Common myeloid progenitor, CD34-positive (primary cell): ENCODE results near the gene NTM.
"Not testable (repeated sequence)": the region's sequence is repeated elsewhere in the genome, so short reads cannot be mapped to it uniquely, and the experiment has no call there.

Experiments used
- CTCF ChIA-PET: fragments of 350-600 bp; sonication (Branson Sonifier 250); formaldehyde crosslinking; loops from one replicate; lab custom pipeline; 2021; ENCODE audit warnings: antibody characterized with exemption; lab: Charles Lee
- POLR2A ChIA-PET: fragments of 350-600 bp; sonication (Branson Sonifier 250); formaldehyde crosslinking; loops from one replicate; lab custom pipeline; 2021; ENCODE audit warnings: antibody characterized with exemption; lab: Charles Lee
- DNase-seq, 3 donors: peaks; one replicate each; pipeline versions ENCODE4 v3.0.0 to v3.0.0-alpha.2; 2013
- H3K27ac ChIP-seq, 2 experiments: 1 replicate in 1 of 2; 2 replicates in 1 of 2; pipeline ENCODE4 v1.7.0; 2013; ENCODE audit warnings: inconsistent platforms in 2 of 2, low read length in 2 of 2, mild to moderate bottlenecking in 2 of 2, low read depth in 1 of 2, moderate library complexity in 1 of 2; ENCODE audit not compliant: severe bottlenecking in 2 of 2, insufficient read depth in 1 of 2, poor library complexity in 1 of 2
- H3K27me3 ChIP-seq, 5 experiments: replicated peaks in 2 of 5; 1 replicate in 3 of 5; 2 replicates in 2 of 5; pipeline versions ENCODE4 v1.6.1 to v1.7.0; 2013; ENCODE audit warnings: low read length in 4 of 5, mild to moderate bottlenecking in 2 of 5, moderate library complexity in 2 of 5, inconsistent platforms in 1 of 5; ENCODE audit not compliant: insufficient read depth in 5 of 5, control insufficient read depth in 4 of 5
- H3K36me3 ChIP-seq, 4 experiments: 1 replicate in 2 of 4; 2 replicates in 2 of 4; pipeline versions ENCODE4 v1.6.1 to v1.7.0; 2013; ENCODE audit warnings: low read length in 3 of 4, control low read depth in 1 of 4, mild to moderate bottlenecking in 1 of 4; ENCODE audit not compliant: control insufficient read depth in 4 of 4, insufficient read depth in 4 of 4
- H3K4me1 ChIP-seq, 4 experiments: 1 replicate in 3 of 4; 2 replicates in 1 of 4; pipeline versions ENCODE4 v1.6.1 to v1.7.1; 2013; ENCODE audit warnings: low read length in 3 of 4, mild to moderate bottlenecking in 3 of 4, control low read depth in 1 of 4, inconsistent platforms in 1 of 4, moderate library complexity in 1 of 4; ENCODE audit not compliant: control insufficient read depth in 4 of 4, insufficient read depth in 4 of 4; ENCODE audit errors: control extremely low read depth in 1 of 4
- H3K4me3 ChIP-seq, 7 experiments: 1 replicate in 4 of 7; 2 replicates in 3 of 7; pipeline versions ENCODE4 v1.5.1 to v1.7.0; 2013; ENCODE audit warnings: mild to moderate bottlenecking in 7 of 7, low read length in 6 of 7, moderate library complexity in 6 of 7, inconsistent platforms in 2 of 7, low read depth in 2 of 7, control low read depth in 1 of 7; ENCODE audit not compliant: insufficient read depth in 4 of 7, control insufficient read depth in 1 of 7; ENCODE audit errors: extremely low read depth in 1 of 7
- H3K9me3 ChIP-seq, 5 experiments: 1 replicate in 4 of 5; 2 replicates in 1 of 5; pipeline versions ENCODE4 v1.6.1 to v1.7.1; 2013; ENCODE audit warnings: low read length in 4 of 5, mild to moderate bottlenecking in 2 of 5, inconsistent platforms in 1 of 5, low read depth in 1 of 5, moderate library complexity in 1 of 5; ENCODE audit not compliant: control insufficient read depth in 4 of 5, insufficient read depth in 2 of 5; ENCODE audit errors: control extremely low read depth in 1 of 5
- WGBS: methylation state at CpG from one replicate; pipeline ENCODE4 v1.1.5; 2013; ENCODE audit not compliant: insufficient coverage; 5-methylcytosine and 5-hydroxymethylcytosine counted together

NTM gene

GRCh38 chr11:131334601-131335000, 35.8 kb upstream of the NTM start:
- H3K4me1 ChIP-seq = no peaks in the 10 kb centered on the region
- CTCF ChIA-PET = no interaction called here

GRCh38 chr11:131341900-131342299, 28.5 kb upstream of the NTM start:
- H3K27ac ChIP-seq, H3K4me1 ChIP-seq, H3K4me3 ChIP-seq, H3K36me3 ChIP-seq, H3K27me3 ChIP-seq, CTCF ChIA-PET, DNase-seq, POLR2A ChIA-PET, H3K9me3 ChIP-seq: not testable (repeated sequence)
- WGBS = 89% methylated on average over 2 of the region's 5 CpGs

More at GRCh38 chr11:131334601-131335000, 35.8 kb upstream of the NTM start:
- POLR2A ChIA-PET = no interaction called here
- Histone ChIP-seq H3K36me3 (no peaks in the 10 kb centered on the region), H3K4me3 (no peak overlapping the region), H3K27ac (no peak overlapping the region), H3K27me3 (no peaks in the 10 kb centered on the region), H3K9me3 (no peaks in the 10 kb centered on the region)
- DNase-seq = no peak

- H3K4me1 ChIP-seq, H3K27me3 ChIP-seq, DNase-seq, POLR2A ChIA-PET, H3K36me3 ChIP-seq, CTCF ChIA-PET, H3K9me3 ChIP-seq, H3K27ac ChIP-seq, H3K4me3 ChIP-seq: not testable (repeated sequence)
- WGBS = 100% methylated on average over 2 of the region's 6 CpGs
These were observed 28.0 kb upstream of the NTM start for GRCh38 chr11:131342442-131342841.

GRCh38 chr11:131345406-131345805, 25.0 kb upstream of the NTM start:
- Histone ChIP-seq H3K27me3 (no peaks in the 10 kb centered on the region), H3K9me3 (no peaks in the 10 kb centered on the region), H3K27ac (no peak overlapping the region), H3K36me3 (no peaks in the 10 kb centered on the region), H3K4me3 (no peak overlapping the region), H3K4me1 (no peaks in the 10 kb centered on the region)
- 97% methylated on average over 3 of the region's 3 CpGs for WGBS
- ChIA-PET CTCF (no interaction called here), POLR2A (no interaction called here)
- no peak for DNase-seq

GRCh38 chr11:131349368-131350086, 20.9 kb upstream of the NTM start:
- H3K4me1 ChIP-seq = no peaks in the 10 kb centered on the region
- POLR2A ChIA-PET = interaction anchor here (0.6 kb wide), 1 partner anchor 12 kb away, joined by 5 read pairs; no protein-coding TSS in a partner anchor
- no peaks in the 10 kb centered on the region for H3K36me3 ChIP-seq
- H3K4me3 ChIP-seq = no peak overlapping the region
- H3K9me3 ChIP-seq = peaks cover 0 to 3% (median 0%) of the 10 kb centered on the region in 5 experiments
- no peak for DNase-seq
- CTCF ChIA-PET = no interaction called here
- WGBS = 95% methylated on average over 8 of the region's 11 CpGs
- no peaks in the 10 kb centered on the region for H3K27me3 ChIP-seq
- no peak overlapping the region for H3K27ac ChIP-seq

- no peak overlapping the region for H3K27ac ChIP-seq
- peaks cover 0 to 3% (median 0%) of the 10 kb centered on the region in 5 experiments for H3K9me3 ChIP-seq
- H3K4me3 ChIP-seq = no peak overlapping the region
- DNase-seq = no peak
- ChIA-PET POLR2A (no interaction called here), CTCF (no interaction called here)
- H3K4me1 ChIP-seq = no peaks in the 10 kb centered on the region
- H3K36me3 ChIP-seq = no peaks in the 10 kb centered on the region
- no peaks in the 10 kb centered on the region for H3K27me3 ChIP-seq
- 86% methylated on average over 9 of the region's 9 CpGs for WGBS
These were observed 19.5 kb upstream of the NTM start for GRCh38 chr11:131350872-131351271.

- no CpG with 5 or more reads among the region's 1 CpG for WGBS
- H3K27ac ChIP-seq = no peak overlapping the region
- ChIA-PET POLR2A (interaction anchor here (0.6 kb wide), 1 partner anchor 11 kb away, joined by 3 read pairs; no protein-coding TSS in a partner anchor), CTCF (no interaction called here)
- H3K4me1 ChIP-seq = no peaks in the 10 kb centered on the region
- no peaks in the 10 kb centered on the region for H3K27me3 ChIP-seq
- H3K4me3 ChIP-seq = no peak overlapping the region
- no peaks in the 10 kb centered on the region for H3K36me3 ChIP-seq
- peaks cover 0 to 3% (median 0%) of the 10 kb centered on the region in 5 experiments for H3K9me3 ChIP-seq
- DNase-seq = no peak
These were observed 18.6 kb upstream of the NTM start for GRCh38 chr11:131351848-131352247.
